Measurements from ENCODE around the gene TSEN54.
"Not testable (repeated sequence)": the region's sequence is repeated elsewhere in the genome, so short reads cannot be mapped to it uniquely, and the experiment has no call there.

The TSEN54 gene

DNA sequence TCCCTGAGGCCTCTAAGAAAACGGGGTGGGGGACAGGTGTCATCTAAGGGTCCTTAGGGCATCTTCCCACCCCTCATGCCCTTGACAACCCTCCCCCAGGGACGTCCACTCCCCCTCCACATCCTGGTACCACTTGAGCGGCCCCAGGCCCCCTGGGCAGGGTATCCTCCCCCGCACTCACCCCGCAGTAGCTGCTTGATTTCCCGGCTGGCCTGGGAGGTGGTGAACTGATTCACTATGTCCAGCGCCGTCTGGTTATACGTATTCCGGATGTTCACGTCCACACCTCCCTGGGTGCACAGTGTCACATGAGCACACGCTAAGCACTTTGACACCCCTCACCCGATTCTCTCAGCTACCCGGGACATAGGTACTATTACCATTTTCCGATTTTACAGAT lies 10.7 kb upstream of the TSEN54 start:
- FAIRE-seq, result no peak

DNA sequence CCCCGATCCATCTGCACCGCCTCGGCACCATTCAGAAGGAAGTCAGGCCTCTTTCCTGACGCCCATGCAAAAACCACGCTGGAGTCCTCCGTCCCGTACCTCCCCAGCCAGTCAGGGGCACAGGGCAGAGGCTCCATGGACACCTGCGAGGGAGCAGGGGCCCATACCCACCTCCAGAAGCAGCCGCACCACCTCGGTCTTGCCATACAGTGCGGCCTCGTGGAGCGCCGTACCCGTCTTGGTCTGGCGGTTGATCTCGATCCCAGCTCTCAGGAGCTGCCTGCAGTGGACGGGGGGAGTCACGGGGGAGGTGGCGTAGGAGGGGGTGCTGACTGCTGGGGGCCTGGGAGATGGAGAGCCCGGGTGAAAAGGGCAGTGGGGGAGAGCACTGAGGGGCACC lies 10.2 kb upstream of the TSEN54 start:
- FAIRE-seq, result no peak

DNA sequence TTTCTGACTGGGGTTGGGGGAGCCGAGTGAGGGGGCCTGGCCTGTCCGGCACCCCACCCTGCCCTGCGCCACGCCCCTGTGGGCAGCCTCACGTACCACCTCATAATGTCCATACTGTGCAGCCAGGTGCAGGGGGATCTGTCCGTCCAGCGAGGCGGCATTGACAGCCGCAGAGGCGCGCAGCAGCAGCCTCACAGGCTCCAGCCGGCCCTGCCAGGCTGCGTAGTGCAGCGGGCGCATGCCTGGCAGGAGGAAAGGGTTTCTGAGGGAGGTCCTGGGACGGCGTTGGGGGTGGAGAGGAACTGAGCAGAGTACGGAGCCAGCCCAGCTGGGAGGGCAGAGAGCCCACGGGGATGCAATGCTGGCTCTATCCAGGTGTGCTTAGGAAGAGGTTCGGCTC lies 9.4 kb upstream of the TSEN54 start:
- no peak for FAIRE-seq

DNA sequence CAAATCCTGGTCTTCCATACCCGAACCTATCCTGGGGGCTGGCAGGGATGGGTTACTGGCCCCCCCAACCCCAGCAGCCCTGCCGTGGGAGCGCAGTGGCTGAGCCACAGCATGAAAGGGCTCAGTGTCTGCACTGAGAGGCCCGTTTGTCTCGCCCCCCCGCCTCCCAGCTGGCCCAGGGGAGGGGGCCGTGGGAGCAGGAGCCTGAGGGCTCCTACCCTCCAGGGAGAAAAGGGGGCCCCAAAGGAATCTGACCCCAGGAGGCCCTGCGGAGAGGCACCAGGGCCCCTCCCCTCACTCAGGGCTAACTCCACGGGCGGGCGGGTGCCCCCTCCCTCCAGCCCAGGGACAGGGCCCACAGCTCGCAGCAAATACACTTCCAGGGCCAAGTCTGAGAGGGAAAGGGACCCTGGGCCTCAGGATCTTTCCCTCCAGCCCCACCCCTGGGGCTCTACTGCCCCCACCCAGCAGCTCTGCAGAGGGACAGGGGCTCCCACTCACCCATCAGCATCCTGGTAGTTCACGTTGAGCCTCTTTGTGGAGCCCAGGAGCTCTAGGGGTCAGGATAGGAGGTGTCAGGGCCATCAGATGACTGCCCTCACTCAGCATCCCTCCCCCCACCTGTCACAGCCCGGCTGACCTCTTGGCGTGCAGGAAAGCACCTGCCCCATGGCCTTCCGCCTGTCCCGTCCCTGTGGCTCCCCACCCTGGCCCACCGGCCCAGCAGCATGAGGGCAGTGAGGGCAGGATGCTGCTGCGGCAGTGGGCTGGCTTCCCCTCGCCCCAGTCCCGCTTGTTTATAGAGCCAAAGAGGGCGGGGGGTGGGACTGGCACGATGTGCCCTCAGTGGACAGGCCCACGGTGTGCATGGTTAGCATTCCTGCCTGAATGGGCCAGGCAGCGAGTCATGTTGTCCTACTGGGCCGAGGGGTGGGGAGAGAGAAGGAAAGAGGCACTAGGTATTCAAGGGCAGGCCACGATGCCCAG lies 8.3 kb upstream of the TSEN54 start:
- no peak for FAIRE-seq

DNA sequence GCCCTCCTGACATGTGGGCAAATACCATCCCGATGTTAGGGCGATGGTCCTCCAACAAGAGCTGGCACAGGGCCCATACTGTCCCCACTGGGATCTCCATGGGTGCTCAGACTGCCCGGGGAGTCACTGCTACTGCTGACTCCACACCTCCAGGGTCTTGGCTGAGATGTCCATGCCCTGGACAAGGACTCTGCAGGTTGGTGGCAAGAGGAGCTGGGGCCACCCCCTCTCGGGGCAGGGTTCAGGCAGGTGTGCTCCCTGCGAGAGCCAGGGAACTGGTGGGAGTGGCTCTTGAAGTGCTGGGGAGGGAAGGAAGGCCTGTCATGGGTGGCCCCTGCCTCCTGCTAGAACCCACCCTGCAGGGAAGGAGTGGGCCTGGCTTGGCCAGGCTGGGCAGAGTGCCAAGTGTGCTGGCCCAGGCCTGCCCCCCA lies 7.4 kb upstream of the TSEN54 start:
- FAIRE-seq, result no peak

DNA sequence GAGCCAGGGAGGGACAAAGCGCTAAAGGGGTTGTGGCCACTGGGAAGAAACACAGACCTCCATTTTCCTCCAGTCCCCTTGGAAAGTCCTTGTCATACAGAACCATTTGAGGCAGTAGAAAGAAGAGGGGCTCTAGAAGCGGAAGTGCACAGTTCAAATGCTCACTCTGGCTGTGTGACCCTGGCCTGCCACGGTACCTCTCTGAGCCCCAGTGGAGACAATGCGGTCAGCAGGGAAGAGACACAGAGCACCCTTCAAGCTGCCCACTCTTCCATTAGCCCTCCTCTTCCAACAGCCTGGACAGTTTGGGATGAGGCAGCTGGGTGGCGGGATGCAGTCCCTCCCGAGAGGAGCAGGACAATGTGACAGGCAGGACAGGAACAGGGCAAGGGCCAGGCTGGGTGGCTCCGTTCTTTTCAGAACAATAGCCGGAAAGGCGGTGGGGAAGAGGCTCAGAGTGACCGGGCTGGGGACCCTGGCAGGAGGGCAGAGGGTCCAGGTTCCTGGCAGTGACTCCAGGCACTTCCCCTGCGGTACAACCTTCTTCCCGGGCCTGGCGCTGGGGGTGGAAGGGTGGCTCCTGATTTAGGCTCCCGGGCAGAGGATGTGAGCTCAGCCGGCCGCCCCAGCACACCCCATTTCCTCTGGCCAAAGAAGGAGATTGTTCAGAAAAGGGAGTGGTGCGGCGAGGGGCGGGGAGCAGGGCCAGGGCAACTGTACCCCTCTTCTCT lies 6.6 kb upstream of the TSEN54 start:
- FAIRE-seq, result no peak

DNA sequence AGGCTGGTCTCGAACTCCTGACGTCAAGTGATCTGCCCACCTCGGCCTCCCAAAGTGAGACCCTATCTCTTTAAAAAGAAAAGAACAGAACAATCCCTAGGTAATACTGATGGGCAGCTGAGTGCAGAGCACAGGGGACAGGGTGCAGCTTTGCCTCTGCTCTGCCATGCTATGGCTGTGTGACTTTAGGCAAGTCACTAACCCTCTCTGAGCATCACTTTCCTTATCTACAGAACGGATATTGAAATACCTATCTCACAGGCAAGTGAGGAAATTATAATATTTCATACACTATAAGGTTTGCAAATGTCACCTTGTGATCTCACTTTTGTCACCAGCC lies 5.1 kb upstream of the TSEN54 start:
- FAIRE-seq, result no peak

DNA sequence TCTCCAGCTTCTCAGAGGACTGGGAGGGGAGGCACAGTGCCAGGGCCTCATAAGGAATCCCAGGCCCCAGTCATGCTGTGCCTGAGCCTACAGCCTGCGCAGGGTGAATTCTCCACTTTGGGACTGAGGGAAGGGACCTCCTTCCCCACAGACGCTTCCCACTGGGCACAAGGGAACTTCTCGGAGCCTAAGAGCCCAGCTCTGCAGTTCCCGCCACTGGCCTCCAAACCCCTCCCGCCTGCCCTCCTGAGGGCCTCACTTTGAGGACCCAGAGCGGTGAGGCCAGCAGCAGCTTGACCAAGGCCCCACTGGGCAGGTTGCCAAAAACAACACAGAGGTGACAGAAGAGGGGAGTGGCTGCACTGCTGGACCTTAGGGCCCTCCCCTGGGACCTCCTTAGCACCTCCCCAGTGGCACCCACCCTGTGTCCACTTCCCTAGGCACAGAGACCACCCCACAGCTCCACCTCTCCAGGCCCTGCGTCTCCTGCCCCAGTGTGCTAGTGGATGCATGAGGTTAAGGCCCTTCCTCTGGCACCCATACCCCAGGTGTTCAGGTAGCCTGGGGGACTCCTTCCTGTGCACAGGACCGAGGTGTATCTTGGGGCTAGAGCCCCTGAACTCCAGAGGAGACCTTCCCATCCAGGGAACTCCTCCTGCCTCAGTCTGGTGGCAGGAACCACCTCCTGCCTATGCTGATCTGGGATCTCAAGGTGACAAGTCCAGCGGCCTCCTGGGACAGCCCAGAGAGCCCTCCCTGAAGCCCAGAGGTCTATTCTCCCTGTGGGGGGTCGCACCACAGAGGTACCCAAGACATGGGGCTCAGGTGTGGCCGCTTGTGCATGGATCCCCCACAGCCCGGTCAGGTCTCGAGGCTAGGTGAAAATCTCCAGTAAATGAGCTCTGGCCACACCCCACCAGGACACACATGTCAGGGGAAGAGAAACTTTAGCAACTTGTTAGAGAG lies 4.4 kb upstream of the TSEN54 start:
- no peak for FAIRE-seq

DNA sequence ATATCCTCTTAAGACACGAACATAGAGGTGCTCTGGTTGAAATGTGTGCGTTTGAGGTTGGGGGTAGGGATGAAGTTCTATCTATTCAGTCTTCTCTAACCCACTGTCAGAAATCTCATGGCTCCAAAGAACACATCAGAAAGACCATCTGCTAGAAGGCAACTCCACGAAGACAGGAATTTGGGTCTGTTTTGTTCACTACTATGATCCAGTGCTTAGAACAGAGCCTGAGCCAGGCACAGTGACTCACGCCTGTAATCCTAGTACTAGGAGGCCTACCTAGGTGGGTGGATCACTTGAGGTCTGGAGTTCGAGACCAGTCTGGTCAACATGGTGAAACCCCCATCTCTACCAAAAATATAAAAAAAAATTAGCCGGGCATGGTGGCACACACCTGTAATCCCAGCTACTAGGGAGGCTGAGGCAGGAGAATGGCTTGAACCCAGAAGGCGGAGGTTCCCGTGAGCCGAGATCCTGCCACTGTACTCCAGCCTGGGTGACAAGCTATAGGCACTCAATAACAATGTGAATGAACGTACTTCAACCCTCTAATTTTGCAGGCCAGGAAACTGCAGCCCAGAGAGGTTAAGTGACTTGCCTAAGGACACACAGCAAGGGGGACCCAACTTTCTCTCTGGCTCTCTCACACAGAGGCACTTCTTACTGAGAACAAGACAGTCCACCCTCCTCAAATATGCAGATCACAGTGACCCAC lies 3.2 kb upstream of the TSEN54 start:
- no peak for FAIRE-seq

DNA sequence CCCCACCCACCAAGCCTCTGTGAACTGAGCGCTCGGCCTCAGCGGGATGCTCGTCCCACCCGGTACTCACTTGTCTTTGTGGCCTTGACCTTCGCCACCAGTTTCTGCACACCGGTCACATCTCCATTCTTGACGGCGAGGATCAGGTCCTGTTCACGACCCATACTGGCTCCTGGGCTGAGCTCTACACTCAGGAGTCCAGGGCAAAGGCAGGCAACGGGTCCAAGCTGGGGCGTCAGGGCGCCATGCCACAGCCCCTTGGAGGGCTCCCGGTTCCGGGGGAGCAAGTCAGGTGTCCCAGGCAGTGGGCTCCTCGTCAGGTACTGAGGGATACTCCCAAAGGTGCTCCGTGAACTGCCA lies 2.7 kb upstream of the TSEN54 start:
- no peak for FAIRE-seq

DNA sequence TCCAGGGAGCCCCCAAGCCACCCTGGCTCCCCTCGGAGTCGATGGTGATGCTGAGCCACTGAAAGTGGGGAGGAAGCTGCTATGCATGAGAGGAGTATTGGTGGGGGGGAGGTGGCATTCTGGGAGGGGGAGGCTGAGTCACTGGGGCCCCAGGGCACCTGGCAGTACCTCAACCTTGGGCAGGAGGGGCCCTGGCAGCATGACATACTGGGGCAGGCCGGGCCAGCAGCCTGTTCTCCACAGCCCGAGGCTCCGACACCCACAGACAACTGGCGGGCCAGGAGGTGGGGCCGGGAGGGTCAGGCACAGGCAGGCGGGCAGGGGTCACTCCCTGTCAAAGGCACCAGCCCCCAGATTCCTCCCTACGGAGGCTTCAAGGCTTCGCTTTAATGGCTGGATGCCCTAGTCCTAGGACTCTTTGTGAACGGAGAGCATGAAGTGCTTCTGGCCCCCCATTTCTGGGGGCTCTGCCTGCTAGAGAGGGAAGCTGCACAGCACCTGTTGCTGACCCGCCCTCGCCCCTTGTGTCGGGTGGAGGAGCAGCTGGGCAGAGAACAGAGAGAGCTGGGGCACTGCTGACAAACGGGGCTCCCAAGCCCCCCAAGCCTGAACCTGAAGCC lies 1.9 kb upstream of the TSEN54 start:
- no peak for FAIRE-seq

DNA sequence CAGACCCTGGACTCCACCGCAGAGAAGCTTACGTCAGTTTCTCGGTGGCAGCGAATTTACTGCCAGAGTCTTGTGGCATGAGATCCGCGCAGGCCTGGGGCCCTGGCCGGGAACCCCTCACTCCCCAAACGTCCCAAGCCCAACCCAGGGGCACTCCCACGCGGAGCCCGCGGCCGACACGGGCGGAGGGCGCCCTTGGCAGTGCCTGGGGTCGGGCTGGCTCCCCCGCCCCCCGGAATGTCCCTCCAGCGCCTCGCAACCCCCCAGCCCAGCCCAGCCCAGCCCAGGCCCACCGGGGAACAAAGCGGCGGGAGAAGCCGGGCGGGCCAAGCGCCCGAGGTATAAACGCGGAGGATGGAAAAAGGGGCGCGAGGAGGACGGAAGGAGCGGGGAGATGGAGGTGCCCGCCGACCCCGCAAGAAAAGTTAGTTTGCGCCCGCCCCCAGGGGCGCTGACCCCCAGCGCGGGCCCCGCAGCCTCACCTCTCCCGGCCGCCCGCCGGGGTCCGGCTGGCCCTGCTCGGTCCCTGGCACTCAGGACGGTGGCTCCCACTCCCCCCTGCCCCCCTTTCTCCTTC lies 1.3 kb upstream of the TSEN54 start:
- FAIRE-seq, result no peak

DNA sequence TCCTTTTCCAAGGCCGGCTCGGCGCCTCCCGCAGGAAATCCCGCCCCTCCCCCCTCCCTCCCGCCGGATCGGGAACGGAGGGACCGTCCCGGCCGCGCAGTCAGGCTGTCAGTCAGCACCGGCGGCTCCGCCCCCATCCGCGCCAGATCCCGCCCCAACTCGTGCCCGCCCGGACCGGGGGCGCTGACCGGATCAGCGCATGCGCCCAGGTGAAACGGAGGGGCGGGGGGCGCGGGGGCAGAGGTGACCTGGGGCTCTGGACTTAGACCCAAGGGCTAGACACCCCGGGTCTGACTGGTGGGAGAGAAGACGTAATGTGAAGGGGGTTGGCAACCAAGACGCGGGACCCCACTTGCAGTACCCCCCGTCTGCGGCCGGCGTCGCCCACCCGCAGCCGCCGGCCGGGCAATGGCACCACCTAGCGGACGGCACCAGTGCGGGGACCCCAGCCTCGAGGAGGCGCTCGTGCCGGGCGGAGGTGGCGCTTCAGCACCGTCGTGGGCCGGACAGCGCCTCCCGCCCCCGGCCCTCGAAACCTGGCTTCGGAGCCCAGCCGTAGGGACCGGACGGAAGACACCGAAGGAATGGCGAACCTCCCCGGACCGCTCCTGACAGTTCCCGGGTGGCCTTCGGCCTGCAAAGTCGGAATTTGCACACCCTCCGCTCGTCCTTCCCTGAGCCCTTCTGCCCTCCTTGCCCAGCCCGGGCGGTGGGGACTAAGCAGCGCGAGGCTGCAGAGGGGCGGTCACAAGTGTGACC lies 653 bp upstream of the TSEN54 start, which contains the start of gene CASKIN2:
TSS of gene CASKIN2 (minus strand) at position 42 of the 759 bp plus-strand sequence. CDS start 1,733 bp downstream, outside the sequence.
- no peak for FAIRE-seq

DNA sequence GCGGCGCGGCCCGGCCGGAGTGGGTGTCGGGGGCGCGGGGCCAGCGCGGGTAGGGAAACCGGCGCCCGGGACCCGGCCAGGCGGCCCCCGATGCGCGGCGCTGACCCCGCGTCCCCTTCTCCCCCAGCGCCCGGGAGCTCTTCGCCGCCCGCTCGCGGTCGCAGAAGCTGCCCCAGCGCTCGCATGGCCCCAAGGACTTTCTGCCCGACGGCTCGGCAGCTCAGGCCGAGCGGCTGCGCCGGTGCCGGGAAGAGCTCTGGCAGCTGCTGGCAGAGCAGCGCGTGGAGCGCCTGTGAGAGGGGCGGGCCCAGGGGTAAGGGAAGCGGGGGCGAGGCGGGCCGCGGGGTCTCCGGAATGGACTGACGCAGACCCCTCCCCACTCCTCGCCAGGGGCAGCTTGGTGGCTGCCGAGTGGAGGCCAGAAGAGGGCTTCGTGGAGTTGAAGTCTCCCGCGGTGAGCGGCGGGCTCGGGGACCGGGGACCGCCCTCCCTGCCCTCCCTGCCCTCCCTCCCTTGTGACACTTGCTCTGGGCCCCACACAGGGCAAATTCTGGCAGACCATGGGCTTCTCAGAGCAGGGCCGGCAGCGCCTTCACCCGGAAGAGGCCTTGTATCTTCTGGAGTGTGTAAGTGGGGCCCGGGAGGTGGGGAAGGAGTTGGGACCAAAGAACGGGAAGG lies 430 bp downstream of the TSEN54 start:
- no peak for FAIRE-seq

DNA sequence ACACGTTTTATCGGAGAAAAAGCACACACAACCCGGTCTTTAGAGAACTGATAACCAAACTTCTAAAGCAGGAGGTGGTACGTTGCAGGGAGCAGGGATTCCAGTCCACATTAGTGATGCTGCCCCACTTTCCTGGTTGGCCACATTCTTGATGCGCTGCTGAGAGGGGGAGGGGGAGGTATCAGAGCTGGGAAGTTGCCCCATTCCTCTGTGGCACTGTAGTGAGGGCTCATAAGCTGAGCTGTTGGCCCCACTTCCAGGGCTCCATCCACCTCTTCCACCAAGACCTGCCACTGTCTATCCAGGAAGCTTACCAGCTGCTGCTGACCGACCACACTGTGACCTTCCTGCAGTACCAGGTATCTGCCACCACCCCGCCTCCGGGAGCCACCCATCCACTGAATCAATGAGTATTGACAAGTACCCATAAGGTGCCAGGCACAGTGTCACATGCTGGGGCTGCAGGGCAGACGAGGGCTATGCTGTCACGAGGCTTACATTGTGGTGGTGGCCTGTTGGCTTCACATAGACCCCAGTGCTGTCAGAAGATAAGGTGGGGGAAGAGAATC lies 1.1 kb downstream of the TSEN54 start:
- FAIRE-seq, result no peak

DNA sequence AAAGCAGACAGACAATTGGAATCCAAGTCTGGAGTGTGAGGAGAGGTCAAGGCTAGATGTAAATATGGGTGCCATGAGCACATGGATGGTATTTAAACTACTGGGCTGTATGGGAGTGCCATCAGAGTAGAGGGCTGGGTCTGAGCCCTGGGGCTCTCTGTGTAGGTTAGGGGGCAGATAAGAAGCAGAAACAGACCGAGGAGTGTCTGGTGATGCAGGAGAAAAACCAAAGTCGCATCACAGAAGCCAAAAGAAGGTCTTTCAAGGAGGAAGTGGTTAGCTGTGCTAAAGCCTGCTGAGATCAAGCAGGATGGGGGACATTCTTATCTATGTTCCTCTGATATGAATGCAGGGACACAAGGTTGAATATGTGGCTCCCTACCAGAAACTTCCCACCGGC lies 1.9 kb downstream of the TSEN54 start:
- FAIRE-seq, result no peak

DNA sequence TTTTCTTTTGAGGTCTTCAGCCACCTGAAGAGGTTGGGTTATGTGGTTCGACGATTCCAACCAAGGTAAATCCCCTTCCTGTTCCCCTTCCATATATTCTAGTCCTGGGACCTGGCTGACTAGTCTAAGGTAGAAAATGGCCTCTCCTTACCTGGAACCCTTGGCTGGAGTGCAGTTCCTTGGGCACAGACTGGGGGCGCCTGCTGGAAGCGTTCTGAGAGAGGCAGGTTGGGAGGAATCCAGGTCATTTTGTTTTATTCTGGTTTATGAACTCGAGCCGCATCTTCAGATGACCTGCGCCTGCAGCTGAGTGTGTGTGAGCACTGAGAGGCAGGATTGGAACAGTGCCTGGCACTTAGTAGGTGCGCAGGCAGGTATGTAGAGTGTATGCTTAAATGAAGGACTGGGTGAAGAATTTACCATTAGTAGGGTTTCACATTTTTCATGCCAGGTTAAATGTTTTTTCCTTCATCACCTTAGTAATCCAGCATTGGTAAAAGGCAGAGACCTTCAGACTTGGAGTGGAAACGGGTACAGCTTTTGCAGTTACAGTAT lies 2.7 kb downstream of the TSEN54 start:
- no peak for FAIRE-seq

DNA sequence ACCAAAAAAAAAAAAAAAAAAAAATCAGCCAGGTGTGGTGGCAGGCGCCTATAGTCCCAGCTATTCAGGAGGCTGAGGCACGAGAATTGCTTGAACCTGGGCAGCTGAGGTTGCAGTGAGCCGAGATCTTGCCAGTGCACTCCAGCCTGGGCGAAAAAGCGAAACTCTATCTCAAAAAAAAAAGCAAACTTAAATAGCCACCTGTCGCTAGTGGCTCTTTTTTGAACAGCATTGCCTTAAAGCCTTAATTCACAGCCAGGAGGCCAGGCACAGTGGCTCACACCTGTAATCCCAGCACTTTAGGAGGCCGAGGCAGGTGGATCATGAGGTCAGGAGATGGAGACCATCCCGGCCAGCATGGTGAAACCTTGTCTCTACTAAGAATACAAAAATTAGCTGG lies 4.1 kb downstream of the TSEN54 start:
- not testable (repeated sequence) for FAIRE-seq

DNA sequence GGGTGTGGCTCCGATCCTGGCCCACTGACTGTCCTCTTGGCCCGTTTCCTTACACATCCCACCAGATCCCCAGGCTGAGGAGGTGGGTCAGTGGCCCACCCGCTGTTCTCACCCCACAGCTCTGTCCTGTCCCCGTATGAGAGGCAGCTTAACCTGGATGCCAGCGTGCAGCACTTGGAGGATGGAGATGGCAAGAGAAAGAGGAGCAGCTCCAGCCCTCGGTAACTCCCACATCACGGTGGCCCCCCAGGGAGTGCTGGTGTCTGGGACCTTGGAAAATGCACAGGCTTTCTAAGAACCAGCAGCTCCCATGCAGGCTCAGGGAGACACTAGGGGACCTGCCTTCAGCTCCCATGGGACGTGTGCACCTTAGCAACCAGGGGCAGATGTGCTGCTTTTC lies 5.0 kb downstream of the TSEN54 start:
- FAIRE-seq, result no peak

Data from A204.1 (cell line).